OCI-LY7 (cell line): ENCODE measurements around the gene MILR1.

ENCODE experiments used
- EZH2phosphoT487 ChIP-seq: fragments of 200-600 bp; sonication (generic); IDR thresholded peaks from 2 replicates; pipeline ENCODE4 v1.6.1; 2018; ENCODE audit warnings: low read depth, borderline replicate concordance, mild to moderate bottlenecking, mixed run types, antibody characterized with exemption, low read length, moderate library complexity, mixed read lengths
- TF ChIP-seq, protein P1 (sequence below): fragments of 200-600 bp; sonication (generic); conservative IDR thresholded peaks from 2 replicates; pipeline ENCODE4 v1.5.1; 2014; ENCODE audit warnings: mild to moderate bottlenecking, antibody characterized with exemption, low read length, moderate library complexity, mixed read lengths

- TF ChIP-seq, protein P1, sequence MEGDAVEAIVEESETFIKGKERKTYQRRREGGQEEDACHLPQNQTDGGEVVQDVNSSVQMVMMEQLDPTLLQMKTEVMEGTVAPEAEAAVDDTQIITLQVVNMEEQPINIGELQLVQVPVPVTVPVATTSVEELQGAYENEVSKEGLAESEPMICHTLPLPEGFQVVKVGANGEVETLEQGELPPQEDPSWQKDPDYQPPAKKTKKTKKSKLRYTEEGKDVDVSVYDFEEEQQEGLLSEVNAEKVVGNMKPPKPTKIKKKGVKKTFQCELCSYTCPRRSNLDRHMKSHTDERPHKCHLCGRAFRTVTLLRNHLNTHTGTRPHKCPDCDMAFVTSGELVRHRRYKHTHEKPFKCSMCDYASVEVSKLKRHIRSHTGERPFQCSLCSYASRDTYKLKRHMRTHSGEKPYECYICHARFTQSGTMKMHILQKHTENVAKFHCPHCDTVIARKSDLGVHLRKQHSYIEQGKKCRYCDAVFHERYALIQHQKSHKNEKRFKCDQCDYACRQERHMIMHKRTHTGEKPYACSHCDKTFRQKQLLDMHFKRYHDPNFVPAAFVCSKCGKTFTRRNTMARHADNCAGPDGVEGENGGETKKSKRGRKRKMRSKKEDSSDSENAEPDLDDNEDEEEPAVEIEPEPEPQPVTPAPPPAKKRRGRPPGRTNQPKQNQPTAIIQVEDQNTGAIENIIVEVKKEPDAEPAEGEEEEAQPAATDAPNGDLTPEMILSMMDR: no peak
- TF ChIP-seq EZH2phosphoT487: no peak
Observed at GRCh38 chr17:64439956-64440355, 9.0 kb upstream of the MILR1 start.
